C4-2B (cell line): ENCODE results near the gene HNRNPK.
A peak's percentile ranks its signal among the peaks of the same experiment; 100 is the strongest.

Experiments used
- H3K27ac ChIP-seq: fragments of 450-650 bp; 2 replicates; pipeline ENCODE4 v1.5.1; 2017
- ZFX ChIP-seq: fragments of 450-650 bp; IDR thresholded peaks from 2 replicates; pipeline ENCODE4 v1.6.1; 2017
- TF ChIP-seq, protein P1 (sequence below): fragments of 450-650 bp; conservative IDR thresholded peaks from 2 replicates; pipeline ENCODE4 v1.5.1; 2017; ENCODE audit warnings: mild to moderate bottlenecking

HNRNPK gene

DNA sequence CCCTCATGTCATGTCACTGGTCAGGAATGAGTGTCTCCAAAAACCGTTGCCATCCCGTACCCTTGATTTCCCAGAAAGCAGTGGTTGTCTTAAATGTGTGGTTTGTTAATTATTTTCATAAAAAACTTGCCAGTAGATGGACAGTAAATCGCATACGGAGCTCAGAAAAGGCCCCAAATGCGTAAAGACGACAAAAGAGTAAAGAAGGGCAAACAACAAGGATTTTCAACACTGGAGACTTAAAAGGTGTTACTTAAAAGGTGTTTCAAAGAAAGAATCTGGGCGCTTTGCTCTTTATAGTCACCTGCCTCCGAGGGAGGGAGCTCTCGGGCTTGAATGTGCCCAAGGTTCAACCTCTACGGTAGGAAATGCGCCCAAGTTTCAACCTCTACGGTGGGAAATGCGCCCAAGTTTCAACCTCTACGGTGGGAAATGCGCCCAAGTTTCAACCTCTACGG is 59.5 kb downstream of the HNRNPK start:
- no peak for TF ChIP-seq ZFX
- TF ChIP-seq, protein P1, sequence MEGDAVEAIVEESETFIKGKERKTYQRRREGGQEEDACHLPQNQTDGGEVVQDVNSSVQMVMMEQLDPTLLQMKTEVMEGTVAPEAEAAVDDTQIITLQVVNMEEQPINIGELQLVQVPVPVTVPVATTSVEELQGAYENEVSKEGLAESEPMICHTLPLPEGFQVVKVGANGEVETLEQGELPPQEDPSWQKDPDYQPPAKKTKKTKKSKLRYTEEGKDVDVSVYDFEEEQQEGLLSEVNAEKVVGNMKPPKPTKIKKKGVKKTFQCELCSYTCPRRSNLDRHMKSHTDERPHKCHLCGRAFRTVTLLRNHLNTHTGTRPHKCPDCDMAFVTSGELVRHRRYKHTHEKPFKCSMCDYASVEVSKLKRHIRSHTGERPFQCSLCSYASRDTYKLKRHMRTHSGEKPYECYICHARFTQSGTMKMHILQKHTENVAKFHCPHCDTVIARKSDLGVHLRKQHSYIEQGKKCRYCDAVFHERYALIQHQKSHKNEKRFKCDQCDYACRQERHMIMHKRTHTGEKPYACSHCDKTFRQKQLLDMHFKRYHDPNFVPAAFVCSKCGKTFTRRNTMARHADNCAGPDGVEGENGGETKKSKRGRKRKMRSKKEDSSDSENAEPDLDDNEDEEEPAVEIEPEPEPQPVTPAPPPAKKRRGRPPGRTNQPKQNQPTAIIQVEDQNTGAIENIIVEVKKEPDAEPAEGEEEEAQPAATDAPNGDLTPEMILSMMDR = peak; percentile 80; the same call in 1 of the 2 replicates
- peak overlapping the region; percentile 79 for H3K27ac ChIP-seq

DNA sequence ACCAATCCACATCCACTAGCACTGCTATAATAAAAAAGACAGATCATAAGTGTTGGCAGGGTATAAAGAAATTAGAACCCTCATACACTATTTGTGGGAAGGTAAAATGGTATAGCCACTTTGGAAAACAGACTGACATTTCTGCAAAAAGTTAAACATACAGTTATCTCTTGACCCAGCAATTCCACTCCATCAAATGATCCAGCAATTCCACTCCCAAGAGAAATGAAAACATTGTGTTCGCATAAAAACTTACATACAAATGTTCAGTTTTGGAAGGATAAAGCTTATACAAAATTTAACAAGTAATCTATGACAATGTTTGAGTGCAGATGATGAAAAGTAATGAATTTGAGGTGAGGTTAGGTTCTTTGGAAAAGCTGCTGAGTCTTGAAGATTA is 60.9 kb downstream of the HNRNPK start:
- TF ChIP-seq ZFX = no peak
- TF ChIP-seq, protein P1 = no peak

More for the DNA sequence above, 60.9 kb downstream of the HNRNPK start:
- H3K27ac ChIP-seq = no peak overlapping the region
